Activated T-helper 9 cell treated with anti-CD3 and anti-CD28 coated beads, Interleukin-2, amount 50 U/mL, for 16 hours (primary cell): Measurements from ENCODE around the gene MC2R.
"Not testable (repeated sequence)": the region's sequence is repeated elsewhere in the genome, so short reads cannot be mapped to it uniquely, and the experiment has no call there.

ENCODE experiments used
- DNase-seq: peaks from one replicate; pipeline ENCODE4 v3.0.0-alpha.2; 2020; ENCODE audit warnings: low read depth

Gene MC2R

DNA sequence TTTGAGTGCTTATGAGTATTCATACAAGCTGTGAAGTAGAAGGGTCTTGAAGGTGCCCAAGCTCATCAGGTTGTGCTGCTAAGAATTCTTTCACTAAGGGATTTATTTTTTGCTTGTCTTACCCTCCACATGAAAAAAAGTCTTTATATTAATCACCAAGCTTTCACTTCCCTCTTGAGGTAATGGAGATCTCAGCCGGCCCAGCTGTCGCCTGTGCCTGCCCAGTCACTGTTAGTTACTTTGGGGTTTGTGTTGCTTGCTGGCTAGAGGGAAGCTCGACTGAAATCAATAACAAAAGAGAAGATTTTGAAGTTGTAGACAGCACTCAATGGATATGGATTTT lies 21.9 kb downstream of the MC2R start:
- DNase-seq = no peak

DNA sequence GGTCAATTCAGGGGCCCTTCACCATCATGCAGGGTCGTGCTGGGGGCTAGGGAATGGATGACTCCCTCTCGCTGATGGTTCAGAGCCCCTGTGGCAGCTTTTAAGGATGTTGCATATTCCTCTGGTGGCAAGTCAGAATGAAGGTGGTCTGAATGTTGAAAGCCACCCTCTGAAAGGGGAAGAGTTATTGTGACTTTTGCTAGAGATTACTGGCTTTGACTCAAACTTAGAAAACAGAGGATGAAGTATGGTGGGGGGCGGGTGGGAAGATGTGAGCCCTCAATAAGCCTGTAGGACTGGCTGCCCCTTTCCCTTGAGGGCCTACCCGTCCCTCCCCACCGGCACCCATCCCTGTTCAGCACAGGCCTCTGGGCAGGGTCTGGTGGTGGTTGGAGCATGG lies 23.2 kb downstream of the MC2R start:
- no peak for DNase-seq

DNA sequence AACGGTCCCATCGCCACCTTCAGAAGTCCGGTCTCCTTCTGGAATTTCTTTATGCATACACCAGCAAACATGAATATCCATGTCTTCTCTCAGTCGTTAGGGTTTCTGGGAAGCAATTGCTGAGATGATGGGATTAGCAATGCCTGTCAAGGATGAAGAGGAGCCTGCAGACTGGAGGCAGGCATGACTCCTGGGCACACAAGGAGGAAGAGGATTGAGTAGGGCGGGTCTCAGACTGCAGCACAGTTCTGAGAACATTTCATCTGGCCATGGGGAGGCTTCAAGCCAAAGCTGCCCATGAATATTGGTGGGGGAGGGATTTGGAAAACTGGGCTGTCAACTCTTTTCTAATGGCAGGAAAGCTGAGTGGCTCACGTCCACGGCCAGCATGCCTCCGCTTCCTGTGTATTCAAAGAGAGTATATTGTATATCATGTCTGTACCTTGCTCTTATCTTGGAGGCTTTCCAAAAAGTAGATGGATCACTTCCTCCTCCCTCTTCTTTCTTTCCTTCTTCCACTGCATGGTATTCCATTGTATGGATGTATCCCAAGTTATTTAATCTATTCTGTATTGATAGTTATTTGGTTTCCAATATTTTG lies 24.5 kb downstream of the MC2R start:
- no peak for DNase-seq

DNA sequence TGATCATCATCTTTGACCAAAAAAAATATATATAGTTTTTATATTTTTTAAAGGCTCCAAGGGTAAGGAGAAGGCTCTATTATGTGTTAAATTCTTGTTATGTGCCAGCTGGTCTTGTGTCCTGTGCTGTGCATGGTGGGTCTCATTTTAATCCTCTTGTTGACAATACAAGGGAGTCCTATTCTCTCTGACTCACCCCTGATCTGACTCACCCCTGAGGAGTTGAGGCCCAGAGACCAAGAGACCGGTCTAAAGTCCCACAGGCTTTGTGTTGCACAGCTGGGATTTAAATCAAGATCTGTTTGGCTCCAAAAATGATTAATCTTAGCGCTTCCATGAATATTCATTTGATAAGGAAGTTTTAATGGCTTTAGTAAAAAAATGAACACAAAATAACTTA lies 25.7 kb downstream of the MC2R start:
- no peak for DNase-seq

DNA sequence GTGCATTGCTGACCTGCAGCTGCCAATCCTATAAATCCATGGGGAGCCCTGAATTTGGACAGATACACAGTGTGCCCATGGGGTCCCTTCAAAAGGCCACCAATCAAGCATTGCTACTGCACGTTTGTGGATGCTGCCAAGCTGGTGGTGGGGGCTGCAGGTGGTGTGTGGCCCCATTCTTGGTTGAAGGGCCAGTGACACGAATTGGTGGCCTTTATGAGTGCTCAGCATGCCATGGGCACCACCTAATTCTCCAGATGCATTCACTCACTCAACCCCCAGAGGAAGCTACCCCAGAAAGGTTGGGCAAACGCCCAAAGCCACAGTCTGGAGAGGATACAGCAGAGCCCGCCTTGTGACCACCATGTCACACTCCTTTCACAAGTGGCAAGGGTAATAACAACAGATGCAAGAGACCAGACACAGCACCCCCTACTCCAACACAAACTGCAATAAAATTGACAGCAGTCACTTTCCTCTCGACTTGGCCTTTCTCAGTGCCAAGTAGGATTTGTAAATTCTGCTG lies 27.1 kb downstream of the MC2R start:
- no peak for DNase-seq

DNA sequence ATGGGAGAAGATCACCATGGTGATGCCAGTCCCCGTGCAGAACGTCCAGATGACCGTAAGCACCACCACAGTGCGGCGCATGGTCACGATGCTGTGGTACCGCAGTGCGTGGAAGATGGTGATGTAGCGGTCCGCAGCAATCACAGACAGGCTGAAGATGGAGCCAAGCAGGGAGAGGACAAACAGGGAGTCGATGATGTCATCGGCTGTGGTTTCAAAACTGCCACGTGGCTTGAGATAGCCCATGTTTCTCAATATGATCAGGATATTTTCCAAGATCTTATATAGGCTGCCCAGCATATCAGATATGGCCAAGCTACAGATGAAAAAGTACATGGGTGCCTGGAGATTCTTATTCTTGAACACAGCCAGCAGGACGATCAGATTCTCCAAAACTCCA lies 30.3 kb downstream of the MC2R start:
- DNase-seq = no peak

DNA sequence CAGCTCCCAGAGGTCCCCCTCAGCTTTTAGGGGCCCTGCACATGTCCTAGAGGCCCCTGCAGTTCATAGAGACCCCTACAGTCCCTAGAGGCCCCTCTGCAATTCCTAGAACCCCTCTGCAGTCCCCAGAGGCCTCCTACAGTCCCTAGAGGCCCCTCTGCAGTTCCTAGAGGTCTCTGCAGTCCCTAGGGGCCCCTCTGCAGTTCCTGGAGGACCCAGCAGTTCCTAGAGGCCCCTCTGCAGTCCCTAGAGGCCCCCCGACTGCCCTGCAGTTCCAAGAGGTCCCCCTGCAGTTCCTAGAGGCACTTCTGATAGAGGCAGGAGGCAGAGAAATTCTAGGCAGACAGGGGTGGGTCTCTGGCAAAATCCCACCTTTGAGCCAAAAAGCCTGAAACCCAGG lies 35.4 kb downstream of the MC2R start:
- DNase-seq = no peak

DNA sequence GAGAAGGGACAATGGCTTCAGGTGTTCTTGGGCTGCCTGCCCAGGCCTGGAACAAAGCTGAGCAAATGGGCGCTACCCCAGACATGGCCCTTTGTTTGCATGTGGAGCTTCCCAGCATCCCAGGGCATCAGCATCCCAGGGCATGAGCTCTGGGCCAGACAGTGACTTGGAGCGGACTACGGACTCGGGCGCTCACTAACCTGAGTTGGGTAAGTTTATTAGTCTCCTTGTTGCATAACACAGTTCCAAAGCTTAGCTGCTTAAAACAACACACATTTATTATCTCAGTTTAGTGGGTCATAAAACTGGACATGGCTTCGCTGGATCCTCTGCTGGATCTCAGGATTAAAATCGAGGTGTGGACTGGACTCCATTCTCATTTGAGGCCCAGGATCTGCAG lies 35.8 kb downstream of the MC2R start:
- no peak for DNase-seq

DNA sequence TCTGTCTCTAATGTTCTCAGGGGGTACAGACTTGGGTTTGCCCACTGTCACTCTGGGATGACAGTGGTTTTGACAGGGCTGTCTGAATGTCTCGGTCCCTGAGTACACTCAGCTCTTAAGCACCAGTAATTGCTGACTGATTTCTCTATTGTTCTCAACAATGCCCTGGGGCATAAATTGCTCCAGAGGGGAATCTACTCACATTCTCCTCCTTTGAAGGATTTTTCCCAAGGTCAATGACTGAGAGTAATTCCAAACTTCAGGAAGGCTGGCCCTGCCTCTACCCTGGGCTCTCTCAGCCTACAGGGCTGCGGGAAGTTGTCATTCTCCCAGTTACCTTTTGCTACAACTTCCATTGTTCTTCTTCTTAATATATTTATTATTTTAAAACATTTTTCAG lies 36.5 kb downstream of the MC2R start:
- DNase-seq = no peak

DNA sequence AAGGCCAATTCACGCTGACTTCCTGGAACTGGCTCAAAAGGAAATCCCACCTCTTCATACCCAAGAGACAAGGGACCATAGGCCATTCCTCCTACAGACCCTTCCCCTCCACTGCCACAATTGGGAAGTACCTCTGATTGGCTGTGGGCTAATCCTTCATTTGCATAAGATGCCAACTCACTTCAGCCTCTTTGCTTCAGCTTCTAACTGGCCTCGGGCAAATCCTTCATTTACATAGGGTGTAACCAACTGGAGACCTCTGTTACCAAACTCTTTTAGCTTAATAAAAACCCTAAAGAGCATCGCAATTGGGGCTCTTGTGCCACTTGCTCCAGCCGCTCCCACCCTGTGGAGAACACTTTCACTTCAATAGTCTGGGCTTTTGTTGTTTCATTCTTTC lies 38.2 kb downstream of the MC2R start:
- no peak for DNase-seq

DNA sequence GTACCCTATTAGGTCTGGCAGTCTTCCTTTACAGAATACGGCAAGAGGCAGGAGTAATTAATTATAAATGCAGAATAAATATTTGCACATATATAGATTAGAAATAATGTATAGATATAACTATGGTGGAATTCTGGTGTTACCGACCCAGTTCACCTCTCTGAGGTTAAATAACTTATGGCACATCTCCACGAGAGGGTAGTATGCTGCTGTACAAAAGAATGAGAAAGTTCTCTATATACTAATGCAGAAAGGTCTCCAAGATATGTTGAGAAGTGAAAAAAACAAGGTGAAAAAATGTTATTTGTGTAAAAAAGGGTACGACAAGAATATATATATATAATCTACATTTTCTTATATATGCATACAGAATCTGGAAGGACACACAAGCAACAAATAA lies 40.8 kb downstream of the MC2R start:
- no peak for DNase-seq

DNA sequence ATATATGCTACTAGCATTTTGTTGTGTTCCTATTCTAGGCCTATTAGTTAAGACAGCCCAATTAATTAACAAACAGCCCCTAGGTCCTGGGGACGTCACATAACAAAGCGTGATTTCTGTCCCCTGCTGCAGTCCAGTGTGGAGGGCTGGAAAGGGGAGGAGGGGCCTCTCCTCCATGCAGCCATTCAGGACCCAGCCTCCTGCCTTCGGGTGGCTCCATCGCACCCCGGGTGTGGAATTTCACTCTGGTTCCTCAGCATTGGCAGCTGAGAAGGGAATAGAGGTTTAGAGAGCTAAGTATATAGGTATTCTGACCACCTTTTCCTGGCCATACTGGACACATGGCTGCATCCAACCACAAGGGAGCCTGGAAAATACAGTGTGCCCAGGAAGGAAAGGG lies 42.4 kb downstream of the MC2R start:
- DNase-seq = no peak

DNA sequence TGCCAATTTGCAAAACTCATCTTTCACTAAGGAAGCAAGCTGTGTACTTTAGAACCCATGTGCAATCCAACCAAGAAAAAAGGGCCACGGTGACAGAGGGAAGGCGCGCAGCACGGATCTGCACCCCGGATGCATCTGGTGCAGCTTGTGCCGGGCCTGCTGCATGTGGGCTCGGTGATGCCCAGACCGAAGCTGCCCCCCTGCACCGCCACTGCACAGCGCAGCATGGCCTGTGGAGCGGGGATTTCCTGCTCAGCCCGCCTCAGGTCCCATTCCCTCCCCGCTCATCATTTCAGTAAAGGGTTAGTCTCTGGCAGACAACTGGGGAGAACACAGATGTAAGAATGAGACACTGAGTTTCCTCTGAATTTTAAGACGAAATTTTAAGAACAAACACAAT lies 43.0 kb downstream of the MC2R start:
- no peak for DNase-seq

DNA sequence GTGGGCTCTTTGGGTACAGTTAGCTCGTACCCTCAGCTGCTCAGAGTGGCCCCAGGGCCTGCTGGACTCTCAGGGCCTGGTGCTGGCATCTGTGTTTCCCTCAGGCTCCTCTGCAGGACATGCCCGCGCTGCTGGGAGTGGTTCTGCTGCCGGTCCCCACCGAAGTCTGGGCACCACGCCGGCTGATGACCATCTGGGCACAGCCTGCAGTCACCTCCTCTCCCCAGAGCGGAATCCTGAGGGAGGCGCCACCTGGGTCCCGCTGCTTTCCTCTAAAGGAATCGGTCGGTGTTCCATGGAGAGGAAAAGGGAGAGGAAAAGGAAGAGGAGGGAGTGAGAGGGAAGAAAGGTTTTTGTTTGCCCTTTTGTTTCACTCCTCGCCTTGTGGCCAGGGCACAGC lies 43.6 kb downstream of the MC2R start:
- DNase-seq = no peak

DNA sequence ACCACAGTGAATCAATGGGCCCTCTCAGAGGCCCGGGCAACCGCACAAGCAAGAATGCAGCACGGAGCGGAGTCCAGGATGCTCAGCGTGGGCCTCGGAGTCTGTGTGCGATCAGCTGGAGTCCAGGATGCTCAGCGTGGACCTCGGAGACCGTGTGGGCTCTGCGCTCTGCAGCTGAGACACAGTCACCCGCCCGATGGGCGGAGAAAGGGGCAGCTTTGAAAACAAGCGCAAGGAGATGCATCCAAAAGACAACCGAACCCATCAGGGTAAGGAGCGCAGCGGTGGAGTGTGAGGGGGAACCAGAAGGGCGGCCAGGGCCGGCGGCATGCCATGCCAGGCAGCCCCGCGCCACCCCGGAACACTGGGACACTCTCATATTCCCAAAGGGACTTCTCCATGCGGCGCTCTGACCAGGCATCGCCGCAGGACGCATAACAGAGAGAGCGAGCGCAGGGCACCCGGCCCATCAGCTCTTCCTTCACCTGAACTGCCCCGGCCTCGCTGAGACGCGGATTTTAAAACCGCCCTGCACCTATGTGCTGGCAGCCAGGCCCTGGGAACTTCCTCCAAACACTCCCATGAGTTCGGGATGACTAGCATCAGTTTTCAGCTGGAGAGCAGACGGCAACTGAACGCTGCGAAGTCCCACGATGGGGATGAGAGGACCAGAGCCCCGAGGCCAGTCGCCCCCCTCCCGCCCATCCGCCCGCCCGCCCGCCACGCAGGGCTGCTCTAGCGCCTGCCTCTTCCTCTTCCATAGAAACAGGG lies 46.6 kb downstream of the MC2R start:
- no peak for DNase-seq

DNA sequence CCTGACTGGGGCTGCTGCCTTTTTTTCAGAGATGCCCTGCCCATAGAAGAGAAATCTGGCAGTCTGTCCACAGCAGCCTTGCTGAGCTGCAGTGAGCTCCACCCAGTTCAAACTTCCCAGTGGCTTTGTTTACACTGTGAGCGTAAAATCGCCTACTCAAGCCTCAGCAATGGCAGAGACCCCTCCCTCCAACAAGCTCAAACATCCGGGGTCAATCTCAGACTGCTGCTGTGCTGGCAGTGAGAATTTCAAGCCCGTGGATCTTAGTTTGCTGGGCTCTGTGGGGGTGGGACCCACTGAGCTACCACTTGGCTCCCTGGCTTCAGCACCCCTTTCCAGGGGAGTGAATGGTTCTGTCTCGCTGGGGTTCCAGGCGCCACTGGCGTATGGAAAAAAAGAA lies 52.4 kb downstream of the MC2R start:
- not testable (repeated sequence) for DNase-seq

DNA sequence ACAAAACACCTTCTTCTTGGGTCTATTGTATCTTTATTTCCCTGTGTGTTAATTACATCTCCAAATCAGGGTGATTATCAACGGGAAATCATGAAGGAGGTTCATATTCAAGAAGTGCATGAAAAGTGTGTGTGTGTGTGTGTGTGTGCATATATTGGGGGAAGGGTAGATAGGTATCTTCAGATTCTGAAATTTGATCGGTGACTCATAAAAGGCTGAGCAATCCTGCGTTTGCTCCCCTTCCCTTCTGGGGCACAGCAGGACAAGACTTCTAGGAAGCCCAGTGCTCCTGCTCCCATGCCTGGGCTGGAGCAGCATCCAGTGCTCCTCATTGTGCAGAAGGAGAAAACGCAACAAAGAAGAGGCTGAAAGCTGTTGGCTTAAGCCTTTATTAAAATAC lies 65.5 kb downstream of the MC2R start:
- DNase-seq = no peak

DNA sequence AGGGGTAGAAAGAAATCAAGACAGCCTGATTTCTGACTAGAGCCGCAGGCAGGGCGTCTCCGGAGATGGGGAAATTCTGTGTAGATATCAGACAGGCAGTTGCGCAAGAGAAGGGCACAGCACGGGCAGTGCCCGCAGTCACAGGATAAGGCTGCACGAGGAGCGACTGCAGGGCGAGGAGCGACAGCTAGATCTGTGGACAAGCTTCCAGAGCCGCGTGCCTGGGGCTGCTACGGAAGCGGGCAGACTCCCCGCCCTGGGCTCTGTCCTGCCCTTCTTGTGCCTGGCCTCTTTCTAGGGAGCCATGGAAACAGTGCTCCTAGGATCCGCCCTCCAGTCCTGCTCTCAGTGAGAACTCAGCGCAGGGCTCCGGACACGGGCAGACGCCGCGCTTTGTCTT lies 78.8 kb downstream of the MC2R start:
- no peak for DNase-seq

DNA sequence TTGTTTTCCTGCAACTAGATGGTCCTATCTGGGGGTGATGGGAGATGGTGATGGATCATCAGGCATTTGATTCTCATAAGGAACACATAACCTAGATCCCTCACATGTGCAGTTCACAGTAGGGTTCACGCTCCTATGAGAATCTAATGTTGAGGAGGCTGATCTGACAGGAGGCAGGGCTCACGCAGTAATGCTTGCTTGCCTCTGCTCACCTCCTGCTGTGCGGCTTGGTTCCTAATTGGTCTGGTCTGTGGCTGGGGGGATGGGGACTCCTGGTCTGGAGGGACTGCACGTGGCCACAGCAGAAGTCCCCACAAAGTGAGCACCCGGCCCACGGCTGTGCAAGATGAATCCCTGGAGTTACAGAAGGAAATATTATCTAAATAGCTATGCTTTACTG lies 80.1 kb downstream of the MC2R start:
- DNase-seq = no peak

DNA sequence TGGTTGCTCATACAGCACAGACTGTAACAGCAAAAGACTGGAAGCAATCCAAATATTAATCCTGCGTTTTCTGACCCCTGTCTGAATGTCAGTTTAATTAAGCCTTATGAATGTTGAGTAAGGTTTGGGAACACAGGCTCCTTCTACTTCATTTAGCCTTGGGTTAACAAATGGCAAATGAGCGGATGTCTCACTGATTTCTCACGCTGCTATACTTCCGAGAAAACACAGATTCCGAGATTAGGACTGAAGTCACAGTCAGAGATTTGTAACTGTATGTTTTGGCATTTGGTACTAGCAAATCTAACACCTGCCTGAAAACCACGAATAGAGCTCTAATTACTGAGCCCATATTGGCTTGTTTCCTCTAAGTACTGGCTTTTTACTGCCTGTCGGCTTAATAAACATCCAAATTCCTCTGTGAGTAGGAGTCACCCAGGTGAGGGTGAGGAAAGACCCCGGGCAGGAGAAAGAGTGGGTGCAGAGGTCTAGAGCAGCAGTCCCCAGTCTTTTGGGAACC lies 80.8 kb downstream of the MC2R start:
- DNase-seq = no peak
